Fibroblast of skin of right biceps (primary cell): ENCODE data around the gene PHKG2.

ENCODE experiments used
- DNase-seq: peaks from one replicate; pipeline ENCODE4 v3.0.0-alpha.2; 2013

The PHKG2 gene

DNA sequence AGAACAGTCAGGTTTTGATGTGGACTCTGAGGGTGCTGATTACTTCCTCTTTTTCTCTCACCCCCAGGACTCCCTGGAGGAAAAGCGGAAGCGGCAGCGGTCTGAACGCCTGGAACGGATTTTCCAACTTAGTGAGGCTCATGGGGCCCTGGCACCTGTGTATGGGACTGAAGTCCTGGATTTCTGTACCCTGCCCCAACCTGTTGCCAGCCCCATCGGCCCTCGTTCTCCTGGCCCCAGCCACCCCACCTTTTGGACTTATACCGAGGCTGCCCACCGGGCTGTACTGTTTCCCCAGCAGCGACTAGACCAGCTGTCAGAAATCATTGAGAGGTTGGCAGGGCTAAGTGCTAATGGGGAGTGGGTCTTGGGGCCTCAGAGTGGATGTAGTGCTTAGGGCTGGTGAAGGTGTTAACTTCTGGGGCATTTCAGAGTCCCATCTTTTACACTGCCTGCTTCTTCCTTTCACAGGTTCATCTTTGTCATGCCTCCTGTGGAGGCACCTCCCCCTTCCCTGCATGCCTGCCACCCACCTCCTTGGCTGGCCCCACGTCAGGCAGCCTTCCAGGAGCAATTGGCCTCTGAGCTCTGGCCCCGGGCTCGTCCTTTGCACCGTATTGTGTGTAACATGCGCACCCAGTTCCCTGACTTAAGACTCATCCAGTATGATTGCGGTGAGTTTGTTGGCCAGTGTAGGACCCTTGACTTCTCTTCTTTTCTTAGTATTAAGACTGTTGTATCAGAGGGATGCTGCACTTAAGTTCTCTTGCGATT lies 19.1 kb upstream of the PHKG2 start:
- DNase-seq: no peak

DNA sequence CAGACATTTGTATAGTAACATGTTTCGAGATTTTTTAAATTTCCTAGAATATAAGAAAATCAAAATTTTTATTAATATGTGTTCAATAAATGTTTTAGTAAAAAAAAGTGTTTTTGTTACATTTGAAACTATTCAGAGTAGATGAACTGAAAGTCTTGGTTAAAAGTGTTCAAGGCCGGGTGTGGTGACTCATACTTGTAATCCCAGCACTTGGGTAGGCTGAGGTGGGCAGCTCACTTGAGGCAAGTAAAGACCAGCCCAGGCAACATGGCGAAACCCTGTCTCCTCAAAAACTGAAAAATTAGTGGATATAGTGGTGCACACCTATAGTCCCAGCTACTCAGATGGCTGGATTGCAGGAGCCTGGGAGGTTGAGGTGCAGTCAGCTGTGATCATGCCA lies 16.8 kb upstream of the PHKG2 start:
- DNase-seq: no peak

DNA sequence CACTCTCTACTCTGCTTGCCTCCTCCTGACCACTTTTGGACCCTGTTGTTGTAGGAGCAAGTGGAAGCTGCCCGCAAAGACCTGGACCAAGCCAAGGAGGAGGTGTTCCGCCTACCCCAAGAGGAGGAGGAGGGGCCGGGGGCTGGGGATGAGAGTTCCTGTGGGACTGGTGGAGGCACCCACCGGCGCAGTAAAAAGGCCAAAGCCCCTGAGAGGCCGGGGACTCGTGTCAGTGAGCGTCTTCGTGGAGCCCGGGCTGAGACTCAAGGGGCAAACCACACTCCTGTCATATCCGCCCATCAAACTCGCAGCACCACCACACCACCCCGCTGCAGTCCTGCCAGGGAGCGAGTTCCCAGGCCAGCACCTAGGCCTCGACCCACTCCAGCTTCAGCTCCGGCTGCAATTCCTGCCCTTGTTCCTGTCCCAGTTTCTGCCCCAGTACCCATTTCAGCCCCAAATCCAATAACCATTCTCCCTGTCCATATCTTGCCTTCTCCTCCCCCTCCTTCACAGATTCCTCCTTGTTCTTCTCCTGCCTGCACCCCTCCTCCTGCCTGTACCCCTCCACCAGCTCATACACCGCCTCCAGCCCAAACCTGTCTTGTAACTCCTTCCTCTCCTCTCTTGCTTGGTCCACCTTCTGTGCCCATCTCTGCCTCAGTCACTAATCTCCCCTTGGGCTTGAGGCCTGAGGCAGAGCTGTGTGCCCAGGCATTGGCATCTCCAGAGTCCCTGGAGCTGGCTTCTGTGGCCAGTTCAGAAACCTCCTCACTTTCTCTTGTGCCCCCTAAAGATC lies 11.0 kb upstream of the PHKG2 start:
- no peak for DNase-seq

DNA sequence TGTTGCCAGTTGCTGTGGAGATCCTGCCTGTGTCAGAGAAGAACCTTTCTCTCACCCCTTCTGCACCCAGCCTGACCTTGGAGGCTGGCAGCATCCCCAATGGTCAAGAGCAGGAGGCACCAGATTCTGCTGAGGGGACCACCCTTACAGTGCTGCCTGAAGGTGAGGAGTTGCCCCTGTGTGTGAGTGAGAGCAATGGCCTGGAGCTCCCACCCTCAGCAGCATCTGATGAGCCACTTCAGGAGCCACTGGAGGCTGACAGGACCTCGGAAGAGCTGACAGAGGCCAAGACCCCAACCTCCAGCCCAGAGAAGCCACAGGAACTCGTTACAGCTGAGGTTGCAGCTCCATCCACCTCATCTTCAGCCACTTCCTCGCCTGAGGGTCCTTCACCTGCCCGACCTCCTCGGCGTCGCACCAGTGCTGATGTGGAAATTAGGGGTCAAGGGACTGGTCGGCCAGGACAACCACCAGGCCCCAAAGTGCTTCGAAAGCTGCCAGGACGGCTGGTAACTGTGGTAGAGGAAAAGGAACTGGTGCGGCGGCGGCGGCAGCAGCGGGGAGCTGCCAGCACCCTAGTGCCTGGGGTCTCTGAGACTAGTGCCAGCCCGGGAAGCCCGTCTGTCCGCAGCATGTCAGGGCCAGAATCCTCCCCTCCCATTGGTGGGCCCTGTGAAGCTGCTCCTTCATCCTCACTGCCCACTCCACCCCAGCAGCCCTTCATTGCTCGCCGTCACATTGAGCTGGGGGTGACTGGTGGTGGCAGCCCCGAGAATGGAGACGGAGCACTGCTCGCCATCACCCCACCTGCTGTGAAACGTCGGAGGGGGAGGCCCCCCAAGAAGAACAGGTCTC lies 10.2 kb upstream of the PHKG2 start:
- DNase-seq: no peak

DNA sequence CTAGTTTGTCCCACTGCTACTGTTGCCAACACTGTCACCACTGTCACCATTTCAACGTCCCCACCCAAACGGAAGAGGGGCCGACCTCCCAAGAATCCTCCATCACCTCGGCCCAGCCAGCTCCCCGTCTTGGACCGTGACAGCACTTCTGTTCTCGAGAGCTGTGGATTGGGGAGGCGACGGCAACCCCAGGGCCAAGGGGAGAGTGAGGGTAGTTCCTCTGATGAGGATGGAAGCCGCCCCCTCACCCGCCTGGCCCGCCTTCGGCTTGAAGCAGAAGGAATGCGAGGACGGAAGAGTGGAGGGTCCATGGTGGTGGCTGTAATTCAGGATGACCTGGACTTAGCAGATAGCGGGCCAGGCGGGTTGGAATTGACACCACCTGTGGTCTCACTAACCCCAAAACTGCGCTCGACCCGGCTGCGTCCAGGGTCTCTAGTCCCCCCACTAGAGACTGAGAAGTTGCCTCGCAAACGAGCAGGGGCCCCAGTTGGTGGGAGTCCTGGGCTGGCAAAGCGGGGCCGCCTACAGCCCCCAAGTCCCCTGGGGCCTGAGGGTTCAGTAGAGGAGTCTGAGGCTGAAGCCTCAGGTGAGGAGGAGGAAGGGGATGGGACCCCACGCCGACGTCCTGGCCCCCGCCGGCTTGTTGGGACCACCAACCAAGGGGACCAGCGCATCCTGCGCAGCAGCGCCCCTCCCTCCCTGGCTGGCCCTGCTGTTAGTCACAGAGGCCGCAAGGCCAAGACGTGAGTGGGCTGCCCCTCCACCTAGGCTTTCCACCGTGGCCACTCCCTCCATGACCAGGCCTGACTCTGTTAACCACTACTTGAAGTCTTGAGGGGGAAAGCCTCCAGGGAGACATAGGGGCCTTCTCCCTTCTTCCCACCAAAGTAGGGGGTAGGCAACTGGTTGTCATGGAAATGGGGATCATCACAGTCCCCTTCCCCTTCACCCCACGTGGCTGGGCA lies 9.0 kb upstream of the PHKG2 start:
- no peak for DNase-seq

DNA sequence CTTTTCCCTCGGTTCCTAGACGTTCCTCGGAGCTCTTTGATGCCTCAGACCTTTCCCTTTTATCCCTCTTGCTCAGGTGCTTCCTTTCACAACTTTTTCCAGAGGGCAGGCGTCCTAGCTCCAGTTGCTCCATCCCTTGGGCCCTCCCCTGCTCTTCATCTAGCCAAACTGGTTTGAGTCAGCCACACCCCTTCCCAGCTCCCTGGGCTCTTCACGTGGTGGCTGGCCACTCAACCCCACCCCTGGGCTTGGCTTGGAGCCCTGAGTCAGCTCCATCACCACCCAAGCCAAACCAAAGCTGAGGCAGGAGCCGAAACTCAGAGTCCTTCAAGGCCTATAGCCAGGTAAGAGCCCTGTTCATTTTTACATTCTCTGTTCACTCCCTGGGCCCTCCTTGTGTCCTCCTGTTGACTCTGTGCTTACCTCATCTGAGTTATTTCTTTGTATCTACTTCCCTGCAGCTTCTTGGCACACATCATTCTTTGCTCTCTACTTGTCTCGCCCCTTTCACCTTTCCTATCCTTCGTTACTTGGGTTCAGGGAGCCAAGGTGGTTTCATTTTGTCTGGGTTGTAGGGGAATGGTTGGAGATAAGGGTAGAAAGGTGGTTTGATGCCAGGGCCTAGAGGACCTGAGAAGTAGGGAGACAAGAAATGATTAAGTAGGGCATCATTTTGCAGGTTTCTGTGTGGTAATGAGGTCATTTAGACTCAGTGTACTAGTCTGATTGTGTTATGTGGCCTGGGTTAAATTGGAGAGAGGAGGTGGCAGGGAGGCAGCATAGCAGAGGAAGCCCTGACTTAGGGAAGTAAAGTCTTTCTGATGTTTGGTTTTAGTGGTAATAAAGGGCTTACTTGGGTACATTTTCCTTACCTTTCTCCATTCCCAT lies 7.6 kb upstream of the PHKG2 start:
- DNase-seq: peak; percentile 35

DNA sequence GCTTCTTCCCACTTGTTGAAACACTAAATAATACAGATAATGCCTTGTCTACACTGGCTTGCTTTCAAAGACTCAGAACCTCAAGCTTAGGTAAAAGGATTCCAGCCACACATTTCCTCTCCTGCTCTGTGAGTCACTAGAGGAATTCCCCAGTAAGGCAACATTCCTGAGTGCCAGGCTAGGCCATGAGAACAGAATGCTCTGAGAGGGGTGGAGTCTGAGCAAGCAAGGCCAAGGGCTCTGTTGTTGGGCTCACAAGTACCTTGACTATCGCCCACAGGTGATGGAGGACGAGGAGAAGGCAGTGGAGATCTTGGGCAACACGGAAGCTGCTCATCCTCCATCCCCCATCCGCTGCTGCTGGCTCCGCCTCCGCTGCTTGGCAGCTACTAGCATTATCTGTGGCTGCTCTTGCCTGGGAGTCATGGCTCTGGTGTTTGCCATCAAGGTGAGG lies 6.7 kb upstream of the PHKG2 start:
- peak; percentile 83 for DNase-seq

DNA sequence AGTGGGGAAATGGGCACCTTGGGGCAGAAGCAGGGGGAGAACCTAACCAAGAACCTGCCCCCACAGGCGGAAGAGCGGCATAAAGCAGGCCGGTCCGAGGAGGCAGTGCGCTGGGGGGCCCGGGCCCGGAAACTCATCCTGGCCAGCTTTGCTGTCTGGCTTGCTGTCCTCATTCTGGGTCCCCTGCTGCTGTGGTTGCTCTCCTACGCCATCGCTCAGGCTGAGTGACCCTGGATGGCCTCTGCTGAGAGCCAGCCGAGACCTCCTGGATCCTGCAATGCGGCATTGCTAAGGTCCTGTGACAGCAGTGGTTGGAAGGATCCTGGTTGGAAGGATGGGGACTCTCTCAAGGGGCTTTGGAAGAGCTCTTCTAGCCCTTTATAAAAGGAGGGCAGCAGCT lies 4.5 kb upstream of the PHKG2 start:
- DNase-seq: no peak

DNA sequence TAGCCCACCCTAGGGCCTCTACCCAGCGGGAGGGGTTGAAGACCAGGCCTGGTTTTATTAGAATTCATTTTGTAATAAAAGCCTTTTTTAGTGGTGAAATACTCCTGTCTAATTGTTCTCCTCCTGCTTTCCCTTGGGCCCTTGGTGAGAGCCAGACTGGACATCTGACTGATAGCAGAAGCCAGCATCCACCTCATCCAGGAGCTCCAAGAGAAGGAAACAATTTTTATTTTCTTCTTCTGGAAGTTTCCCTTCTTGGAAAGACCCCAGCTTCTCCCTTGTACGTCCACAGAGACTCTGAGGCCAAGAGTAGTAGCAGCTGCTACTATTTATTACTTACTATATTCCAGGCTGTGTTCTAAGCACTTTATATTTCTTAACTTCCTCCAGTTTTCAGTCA lies 4.0 kb upstream of the PHKG2 start:
- DNase-seq: no peak

DNA sequence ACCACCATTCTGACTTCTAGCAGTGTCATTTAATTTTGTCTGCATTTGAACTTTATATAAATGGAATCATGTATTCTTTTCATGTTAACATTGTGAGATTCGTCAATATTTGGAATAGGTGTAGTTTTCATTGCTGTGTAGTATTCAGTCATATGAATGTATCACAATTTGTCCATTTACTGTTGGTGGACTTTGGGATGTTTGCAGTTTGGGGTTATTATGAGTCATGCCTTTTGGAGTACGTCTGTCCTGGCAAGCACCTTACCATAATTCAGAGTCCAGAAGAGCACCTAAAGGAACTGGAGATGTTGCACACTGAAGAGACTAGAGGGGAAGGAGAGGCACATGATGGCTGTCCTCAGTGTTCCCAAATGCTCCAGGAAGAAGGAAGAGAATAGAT lies 3.1 kb upstream of the PHKG2 start:
- DNase-seq: no peak

DNA sequence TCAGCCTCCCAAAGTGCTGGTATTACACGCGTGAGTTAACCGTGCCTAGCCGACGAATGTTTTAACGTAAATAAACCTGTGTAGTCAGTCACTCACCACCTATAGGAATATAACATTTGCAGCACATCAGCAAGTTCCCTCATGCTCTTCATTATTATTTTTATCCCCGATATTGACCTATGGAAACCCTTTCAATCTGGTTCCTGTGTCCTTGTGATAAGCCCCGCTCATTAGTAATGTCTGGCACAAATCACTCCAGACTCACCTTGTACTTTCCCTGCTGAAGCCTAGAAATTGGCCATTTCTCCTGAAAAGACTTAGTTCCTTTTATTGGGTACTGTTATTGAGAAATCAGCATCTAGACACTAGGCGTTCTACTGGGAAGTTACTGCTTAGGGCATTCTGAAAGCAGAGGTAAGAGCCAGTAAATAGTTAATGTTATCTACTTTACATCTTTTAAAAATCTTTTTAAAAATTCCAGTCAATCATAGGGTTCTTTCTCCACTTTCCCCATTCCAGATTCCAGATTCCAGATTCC lies 1.5 kb upstream of the PHKG2 start:
- DNase-seq: no peak

DNA sequence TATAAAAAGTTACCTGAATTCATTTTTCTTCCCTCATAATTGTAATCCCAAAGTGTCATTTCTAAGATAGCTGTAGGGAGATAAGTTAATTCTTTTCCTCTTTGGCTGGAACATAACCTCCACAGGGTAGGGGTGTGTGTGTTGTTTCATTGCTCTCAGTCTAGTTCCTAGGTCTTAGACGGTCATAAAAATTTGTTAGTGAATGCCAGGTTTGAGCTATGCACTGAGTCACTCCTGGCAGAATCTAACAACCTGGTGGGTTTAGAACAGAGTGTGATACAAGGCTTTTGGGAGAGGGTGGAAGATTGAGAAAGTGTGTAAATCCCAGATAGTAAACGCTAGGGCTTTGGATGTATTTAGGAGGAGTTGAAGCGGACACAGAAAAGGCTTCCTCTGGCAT lies 894 bp upstream of the PHKG2 start:
- DNase-seq: peak; percentile 31

DNA sequence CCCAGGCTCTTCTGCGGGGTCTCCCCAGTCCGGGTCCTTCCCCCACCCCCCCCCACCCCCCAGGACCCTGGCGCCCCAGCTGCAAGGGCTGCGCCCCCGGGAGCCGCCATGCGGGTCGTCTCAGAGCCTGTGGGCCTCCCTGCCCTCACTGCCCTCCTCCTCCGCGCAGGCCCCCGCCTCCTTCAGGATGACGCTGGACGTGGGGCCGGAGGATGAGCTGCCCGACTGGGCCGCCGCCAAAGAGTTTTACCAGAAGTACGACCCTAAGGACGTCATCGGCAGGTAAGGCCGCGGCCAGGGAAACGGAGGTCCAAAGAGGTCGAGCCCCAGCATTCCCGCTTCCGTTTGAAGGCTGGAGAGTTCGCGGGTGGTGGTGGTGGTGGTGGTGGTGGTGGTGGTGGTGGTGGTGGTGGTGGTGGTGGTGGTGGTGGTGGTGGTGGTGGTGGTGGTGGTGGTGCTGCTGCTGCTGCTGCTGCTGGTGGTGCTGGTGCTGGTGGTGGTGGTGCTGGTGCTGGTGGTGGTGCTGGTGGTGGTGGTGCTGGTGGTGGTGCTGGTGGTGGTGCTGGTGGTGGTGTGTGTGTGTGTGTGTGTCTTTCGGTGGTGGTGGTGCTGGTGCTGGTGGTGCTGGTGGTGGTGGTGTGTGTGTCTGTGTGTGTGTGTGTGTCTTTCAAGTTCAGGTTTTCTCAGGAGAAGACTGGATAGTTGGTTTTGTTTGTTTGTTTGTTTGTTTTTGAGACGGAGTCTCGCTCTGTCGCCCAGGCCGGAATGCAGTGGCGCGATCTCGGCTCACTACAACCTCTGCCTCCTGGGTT lies 615 bp downstream of the PHKG2 start:
- peak; percentile 41 for DNase-seq

DNA sequence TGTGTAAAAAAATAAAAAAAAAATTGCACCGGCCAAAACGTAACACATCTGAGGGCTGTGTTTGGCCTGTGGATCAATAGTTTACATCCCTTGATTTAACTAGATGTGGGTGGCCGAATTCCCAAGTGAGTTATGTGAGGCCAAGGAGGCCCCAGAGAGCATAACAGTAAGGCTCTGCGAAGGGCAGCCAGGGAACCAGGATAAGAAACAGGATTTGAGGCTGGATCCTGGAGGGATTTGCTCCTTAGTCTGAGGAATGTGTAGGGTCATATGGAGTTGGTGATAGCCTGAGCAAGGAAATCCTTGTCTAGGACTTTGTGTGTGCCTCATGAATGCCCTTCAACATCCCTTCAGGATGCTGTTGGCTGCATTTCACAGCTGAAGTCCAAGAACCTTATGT lies 2.0 kb downstream of the PHKG2 start:
- no peak for DNase-seq

DNA sequence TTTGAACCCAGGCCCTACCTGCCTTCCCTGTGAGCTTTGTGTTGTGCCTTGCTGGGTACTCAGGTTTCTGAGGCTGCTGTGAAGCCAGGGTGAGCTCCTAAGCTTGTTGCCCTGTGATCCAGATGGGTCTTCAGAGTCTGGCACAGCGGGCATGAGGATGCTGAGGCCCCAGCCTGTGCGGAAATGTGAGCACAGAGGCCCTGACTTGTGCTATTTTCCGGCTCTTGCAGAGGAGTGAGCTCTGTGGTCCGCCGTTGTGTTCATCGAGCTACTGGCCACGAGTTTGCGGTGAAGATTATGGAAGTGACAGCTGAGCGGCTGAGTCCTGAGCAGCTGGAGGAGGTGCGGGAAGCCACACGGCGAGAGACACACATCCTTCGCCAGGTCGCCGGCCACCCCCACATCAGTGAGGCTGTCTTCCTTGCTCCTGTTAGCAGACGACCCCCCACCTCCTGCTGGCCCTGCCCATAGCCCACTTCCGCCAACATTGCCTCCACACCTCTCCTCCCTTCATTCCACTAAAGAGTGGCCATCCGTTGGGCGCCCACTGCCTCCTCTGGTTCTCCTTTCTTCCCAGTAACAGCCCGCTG lies 2.7 kb downstream of the PHKG2 start:
- DNase-seq: no peak

DNA sequence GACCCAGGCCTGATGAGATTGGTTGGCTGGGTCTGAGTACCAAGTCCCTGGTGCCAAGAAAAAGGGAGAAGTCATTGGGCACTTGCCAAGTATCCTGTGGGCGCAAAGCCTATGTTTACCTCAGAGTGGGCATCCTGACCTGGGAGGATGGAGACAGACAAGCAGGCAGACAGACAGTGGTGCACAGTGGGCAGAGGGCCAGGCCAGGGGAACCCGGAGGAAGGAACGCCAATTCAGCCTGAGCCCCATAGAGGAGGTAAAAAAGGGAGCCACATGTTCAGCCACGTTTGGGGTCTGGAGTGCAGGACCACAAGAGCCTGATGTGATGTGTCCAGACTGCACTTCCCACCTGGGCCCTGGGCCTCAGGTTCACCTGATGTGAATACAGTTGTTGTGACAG lies 5.4 kb downstream of the PHKG2 start:
- DNase-seq: no peak

DNA sequence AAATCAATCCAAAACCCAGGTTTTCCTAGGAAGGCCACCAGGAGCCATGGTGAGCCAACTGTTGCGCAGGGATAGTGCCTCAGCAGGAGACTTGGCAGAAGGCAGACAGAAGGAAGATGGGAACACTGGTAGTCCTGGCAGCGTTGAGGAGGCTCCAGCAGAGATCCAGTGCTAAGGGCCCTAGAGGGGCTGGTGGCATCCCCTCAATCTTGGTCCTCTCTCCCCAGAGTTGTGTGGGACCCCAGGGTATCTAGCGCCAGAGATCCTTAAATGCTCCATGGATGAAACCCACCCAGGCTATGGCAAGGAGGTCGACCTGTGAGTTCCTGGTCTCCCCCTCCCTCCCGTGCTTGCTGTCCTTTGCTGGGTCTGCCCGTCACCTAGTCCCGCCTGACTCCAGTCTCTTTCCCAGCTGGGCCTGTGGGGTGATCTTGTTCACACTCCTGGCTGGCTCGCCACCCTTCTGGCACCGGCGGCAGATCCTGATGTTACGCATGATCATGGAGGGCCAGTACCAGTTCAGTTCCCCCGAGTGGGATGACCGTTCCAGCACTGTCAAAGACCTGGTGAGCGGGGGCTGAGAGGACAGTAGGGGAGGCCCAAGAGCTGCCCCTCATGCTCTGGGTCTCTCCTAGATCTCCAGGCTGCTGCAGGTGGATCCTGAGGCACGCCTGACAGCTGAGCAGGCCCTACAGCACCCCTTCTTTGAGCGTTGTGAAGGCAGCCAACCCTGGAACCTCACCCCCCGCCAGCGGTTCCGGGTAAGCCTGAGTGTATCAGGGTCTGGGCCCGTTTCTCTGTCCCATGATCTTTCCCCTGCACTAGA lies 7.9 kb downstream of the PHKG2 start:
- no peak for DNase-seq

DNA sequence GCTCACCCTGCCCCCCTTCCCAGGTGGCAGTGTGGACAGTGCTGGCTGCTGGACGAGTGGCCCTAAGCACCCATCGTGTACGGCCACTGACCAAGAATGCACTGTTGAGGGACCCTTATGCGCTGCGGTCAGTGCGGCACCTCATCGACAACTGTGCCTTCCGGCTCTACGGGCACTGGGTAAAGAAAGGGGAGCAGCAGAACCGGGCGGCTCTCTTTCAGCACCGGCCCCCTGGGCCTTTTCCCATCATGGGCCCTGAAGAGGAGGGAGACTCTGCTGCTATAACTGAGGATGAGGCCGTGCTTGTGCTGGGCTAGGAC lies 8.5 kb downstream of the PHKG2 start:
- DNase-seq: no peak

DNA sequence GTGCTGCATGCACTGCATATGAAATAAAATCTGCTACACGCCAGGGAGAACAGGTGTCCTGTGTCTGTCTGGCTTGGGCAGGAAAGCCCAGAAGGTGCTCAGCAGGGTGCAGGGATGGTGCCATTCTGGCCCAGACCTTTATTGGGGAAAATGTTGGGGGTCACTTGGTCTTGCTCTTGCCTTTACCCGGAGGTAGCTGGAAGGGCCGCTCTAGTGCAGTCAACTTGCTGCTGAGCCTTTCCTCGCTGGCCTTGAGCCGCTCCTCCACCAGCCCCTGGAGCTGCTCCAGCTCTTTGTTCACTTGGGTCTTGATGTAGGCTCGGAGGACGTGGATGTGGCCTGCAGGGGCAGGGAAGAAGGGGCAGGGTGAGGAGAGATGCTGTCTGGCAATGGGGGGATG lies 9.1 kb downstream of the PHKG2 start:
- no peak for DNase-seq
